Measurements from ENCODE around the gene KPNA5.

DNA sequence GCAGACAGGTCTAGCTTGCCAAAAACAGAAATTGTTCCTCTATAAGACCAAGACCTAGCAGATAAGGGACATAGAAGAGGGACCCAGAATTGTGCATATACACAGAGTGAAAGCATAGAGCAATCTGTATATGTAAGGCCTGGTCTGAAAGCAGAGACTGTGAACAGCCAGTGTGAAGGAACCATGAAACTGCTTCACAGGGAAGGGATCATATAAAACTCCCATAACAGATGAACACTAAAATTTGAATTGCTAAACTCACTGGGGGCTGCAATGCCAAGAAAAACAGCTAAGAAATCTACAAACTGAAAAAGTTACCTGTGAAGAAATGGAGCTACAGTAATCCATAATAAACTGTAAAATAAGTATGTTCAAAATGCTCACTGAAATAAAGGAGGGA, 19.4 kb upstream of the KPNA5 start:
- TF ChIP-seq POLR2AphosphoS5 (IDR thresholded peaks at IDR 0.05), result no peak
- TF ChIP-seq CTCF (IDR thresholded peaks at IDR 0.05), result no peak
- TF ChIP-seq POLR2A (IDR thresholded peaks at IDR 0.05), result no peak
- TF ChIP-seq EP300 (IDR thresholded peaks at IDR 0.05), result no peak
